ENCODE data around the gene ZNF462.

ZNF462 gene

DNA sequence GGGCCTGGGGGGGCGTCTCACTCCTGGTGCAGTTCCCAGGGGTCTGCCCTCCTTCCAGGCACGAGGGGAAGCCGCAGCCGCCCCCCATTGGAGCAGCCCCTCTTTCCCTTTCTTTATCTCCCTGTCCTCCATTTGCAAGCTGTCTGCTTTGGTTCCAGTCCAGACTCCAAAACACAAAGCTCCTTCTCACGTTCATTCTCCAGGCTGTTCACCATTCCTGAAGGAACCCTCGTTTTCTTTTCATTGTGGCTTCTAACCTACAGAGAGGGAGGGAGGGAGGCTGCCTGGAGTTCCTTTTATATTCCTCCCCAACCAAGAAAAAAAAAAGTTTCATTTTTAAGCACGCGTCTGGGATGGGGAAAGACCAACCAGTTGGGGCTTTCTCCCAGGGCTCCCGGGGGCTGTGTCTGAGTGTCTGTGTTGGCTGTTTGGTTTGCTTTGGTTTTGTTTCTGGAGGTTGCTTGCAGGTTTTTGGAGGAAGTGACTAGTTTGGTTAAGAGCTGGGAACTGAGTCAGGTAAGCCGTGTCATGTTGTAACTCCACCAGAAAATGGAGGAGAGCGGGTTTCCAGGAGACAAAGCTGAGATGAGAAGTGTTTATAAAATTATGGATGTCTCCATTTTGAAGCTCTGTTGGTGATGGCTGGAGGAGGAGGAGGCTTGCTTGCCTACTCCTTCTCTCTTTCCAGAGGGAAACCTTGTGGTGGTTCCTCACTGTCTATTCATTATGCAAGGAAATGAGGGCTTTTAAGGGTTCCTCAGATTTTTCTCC, 1.6 kb downstream of the ZNF462 start:
- DNase-seq, result no peak

GRCh38 chr9:106866243-106866642, 3.3 kb downstream of the ZNF462 start:
- no peak for DNase-seq

- no peak for DNase-seq
Observed at GRCh38 chr9:106867286-106867685, 4.3 kb downstream of the ZNF462 start.

DNA sequence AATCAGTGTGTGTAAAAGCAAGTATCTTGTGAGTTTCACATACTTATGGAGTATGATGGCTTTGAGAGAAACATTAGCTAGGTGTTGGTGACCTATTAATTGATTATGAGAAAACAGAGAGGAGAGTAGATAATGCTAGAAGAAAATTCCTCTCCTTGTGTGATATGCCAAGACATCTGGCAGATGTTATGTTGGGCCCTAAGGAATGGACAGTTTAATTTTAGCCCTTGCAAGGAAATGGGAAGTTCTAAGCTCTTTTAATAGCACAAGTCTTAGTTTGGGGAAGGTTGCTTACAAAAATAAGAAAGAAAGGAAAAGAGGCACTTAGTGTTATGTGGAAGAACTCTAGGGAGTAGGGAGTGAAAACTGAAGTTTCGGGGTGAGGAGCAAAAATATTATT, 5.1 kb downstream of the ZNF462 start:
- DNase-seq, result no peak

- DNase-seq, result no peak
Observed at GRCh38 chr9:106868565-106868964, 5.6 kb downstream of the ZNF462 start.

- DNase-seq, result no peak
Observed at GRCh38 chr9:106869028-106869427, 6.1 kb downstream of the ZNF462 start.

- no peak for DNase-seq
Observed at GRCh38 chr9:106869458-106869857, 6.5 kb downstream of the ZNF462 start.

DNA sequence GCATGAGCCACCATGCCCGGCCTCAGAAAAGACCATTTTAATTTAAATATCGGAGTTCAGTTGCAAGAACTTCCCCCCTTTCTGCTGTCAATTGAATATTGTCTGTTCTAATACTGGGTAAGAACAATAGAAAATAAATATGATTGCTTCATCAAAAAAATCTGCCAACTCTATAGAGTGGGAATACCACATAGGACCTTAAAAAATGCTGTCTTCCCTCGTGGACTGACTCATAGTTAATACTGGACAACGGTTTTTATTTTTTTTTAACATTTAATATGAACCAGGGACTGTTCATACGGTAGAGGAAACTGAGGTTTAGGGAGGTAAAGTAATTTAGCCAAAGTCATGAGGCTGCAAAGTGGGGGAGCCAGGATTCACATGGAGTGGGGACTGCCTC, 9.7 kb downstream of the ZNF462 start:
- DNase-seq, result no peak

GRCh38 chr9:106874031-106874430, 11.1 kb downstream of the ZNF462 start:
- no peak for DNase-seq

- no peak for DNase-seq
Observed at GRCh38 chr9:106874652-106875051, 11.7 kb downstream of the ZNF462 start.

GRCh38 chr9:106875529-106875928, 12.6 kb downstream of the ZNF462 start:
- DNase-seq, result no peak

DNA sequence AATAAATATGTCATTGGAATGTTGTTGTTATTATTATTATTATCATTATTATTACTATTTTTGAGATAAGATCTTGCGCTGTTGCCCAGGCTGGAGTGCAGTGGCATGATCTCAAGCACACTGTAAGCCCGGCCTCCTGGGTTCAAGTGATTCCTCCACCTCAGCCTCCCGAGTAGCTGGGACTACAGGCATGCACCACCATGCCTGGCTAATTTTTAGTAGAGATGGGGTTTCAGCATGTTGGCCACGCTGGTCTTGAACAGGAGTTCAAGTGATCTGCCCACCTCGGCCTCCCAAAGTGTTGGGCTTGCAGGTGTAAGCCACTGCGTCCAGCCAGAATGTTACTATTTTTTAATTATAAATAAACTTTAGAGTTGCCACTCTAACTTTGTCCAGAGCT, 14.4 kb downstream of the ZNF462 start:
- DNase-seq, result no peak

- no peak for DNase-seq
Observed at GRCh38 chr9:106878081-106878837, 15.3 kb downstream of the ZNF462 start.

DNA sequence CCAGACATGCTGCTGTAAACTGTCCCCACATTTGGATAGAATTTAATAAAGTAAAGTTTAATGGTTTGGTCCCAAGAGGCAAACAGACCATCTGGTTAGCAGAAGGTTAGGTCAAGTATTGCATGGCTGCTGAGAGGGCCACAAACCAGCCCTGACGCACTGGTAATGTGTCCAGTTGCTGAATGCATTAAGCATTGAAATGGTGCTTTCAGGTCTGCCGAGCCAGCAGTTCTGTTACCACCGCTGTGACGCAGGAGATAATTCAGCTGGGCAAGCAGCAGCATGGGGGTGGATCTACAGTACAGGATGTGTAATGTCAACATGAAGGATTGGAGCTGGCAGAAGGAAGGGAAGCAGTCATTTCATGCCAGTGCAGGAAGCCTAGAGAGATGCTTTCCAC, 16.0 kb downstream of the ZNF462 start:
- no peak for DNase-seq

DNA sequence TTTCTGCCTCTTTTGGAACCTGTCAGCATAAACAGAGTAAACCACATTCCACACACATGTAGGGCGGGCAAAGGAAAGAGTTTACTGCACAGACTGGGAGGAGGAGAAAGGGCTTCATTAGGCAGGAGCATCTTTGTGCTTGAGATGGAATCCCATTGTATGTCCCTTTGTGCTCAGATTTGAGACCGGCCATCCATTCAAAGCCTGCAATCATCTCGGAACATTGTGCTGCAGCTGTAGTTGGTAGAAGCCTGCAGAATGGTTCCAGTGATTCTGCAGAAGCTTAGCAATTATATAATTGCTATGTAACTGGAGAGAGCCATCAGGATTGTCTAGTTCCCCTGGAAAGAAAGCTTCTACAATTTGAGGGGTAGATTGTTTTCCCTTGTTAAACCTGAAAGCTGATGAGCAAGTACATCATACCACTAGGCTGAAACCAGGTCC, 16.5 kb downstream of the ZNF462 start:
- no peak for DNase-seq

GRCh38 chr9:106880081-106880480, 17.1 kb downstream of the ZNF462 start:
- DNase-seq, result no peak

DNA sequence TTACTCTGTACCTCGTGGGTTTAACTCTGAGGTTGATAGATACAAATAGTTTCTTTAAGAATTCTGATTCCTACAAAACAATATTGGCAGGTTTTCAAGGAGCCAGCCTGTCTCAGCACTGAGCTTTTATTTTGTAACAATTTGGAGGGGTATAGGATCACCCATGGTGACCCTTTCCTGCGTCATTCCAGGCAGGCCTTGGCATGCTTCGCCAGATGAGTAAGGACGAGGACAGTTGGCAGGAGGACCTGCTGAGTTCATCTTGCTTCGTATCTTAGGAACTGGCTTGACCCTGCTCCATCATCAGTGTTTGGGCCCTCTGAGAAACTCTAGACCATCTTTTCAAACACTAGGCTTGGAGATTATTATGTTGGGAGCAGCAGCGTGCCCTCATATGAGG, 17.9 kb downstream of the ZNF462 start:
- no peak for DNase-seq

GRCh38 chr9:106883030-106883429, 20.1 kb downstream of the ZNF462 start:
- no peak for DNase-seq

GRCh38 chr9:106883626-106884190, 20.7 kb downstream of the ZNF462 start:
- DNase-seq, result no peak

DNA sequence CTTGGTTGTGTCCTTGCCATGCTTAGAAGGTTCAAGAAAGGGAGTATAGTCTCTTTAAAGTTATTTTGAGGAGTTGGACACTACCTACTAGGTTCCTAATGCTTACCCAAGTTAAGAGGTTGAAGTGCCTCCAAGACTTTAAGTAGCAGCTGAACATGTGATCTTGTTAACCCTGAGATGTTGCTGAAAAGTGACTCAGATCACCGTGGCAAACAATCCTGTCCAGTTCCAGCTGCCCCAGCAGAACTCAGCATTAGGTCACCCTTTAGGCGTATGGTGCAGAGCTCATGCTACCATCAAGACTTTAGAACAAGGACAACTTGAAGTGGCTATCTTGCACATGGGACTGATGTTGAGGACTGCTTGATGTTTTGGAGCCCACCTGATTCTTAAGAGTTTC, 22.5 kb downstream of the ZNF462 start:
- DNase-seq, result no peak

DNA sequence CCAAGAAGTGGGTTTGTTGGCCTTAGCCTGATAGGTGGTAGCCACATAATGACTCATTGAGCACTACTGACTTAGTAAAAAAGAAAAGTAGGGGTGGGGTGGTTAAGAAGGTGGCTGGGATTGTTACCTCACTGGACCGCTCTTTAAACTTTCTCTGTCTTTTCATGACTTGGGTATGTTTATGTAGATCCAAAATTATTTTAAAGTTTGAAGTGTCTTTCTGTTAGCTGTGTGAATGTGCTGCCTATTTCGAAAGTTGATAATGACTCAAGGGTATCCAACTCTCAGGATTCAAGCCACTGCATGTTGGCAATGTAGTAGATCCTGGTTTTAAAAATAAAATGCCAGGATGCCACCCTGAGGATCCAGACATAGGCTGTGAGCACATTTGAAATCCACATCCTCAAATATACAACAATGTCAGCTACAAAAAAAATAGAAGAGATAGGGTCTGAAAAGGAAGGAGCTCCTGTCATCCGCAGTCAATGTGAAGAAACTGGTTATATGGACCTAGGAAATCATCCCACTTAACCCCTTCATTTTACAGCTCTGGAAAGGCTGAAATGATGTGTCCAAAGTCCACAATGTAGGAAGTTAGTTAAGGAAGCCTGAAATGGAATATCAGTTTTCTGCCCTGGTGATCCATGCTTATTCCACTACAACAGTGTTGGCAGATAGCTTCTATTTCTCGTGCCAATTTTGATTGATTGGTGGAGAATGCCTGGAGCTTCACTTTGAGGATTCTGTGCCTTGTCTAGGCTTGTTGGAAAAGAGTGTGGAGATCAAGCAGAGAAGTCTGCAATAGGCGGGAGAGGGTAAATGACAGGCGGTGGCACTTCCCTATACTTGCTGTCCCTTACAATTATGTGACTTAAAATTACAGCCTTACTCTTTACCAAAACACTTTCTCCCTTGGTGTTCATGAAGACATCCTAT, 23.4 kb downstream of the ZNF462 start:
- DNase-seq, result no peak

- no peak for DNase-seq
Observed at GRCh38 chr9:106887066-106887465, 24.1 kb downstream of the ZNF462 start.

- no peak for DNase-seq
Observed at GRCh38 chr9:106889061-106889590, 26.2 kb downstream of the ZNF462 start.

All from activated CD4-positive, alpha-beta T cell treated with anti-CD3 and anti-CD28 coated beads for 48 hours (primary cell).